ENCODE results near the gene JUND.
A peak's percentile ranks its signal among the peaks of the same experiment; 100 is the strongest.

JUND gene

GRCh38 chr19:18320865-18321733 is 39.7 kb upstream of the JUND start:
- peaks cover 53% of the 10 kb centered on the region for H3K79me2 ChIP-seq (ENCODE audit: insufficient read depth, low read length)
- H3F3A ChIP-seq (ENCODE audit: low read depth) = peaks cover 15% of the 10 kb centered on the region
- peak overlapping the region; percentile 89 for H3K4me3 ChIP-seq (ENCODE audit: low read length, poor library complexity, severe bottlenecking)
- H4K20me1 ChIP-seq (ENCODE audit: insufficient read depth, low read length, poor library complexity, severe bottlenecking) = peaks cover 3% of the 10 kb centered on the region
- peak overlapping the region; percentile 99 for H3K4me2 ChIP-seq (ENCODE audit: low read depth, low read length, poor library complexity, severe bottlenecking)
- H2AFZ ChIP-seq (ENCODE audit: low read length) = no peak overlapping the region
- peak overlapping the region; percentile 100 for H3K9ac ChIP-seq (ENCODE audit: low read depth, low read length, poor library complexity, severe bottlenecking)
- no peaks in the 10 kb centered on the region for H3K9me3 ChIP-seq (ENCODE audit: insufficient read depth, low read depth, low read length)
- no peaks in the 10 kb centered on the region for H3K36me3 ChIP-seq (ENCODE audit: insufficient read depth, low read length)
- TF ChIP-seq CTCF (conservative IDR thresholded peaks at IDR 0.05; ENCODE audit: low read length) (no peak), EZH2phosphoT487 (IDR thresholded peaks at IDR 0.05; ENCODE audit: borderline replicate concordance) (no peak)
- no peaks in the 10 kb centered on the region for H3K27me3 ChIP-seq (ENCODE audit: insufficient read depth, low read length, poor library complexity, severe bottlenecking)
- H3K4me1 ChIP-seq (ENCODE audit: insufficient read depth, low read length, poor library complexity, severe bottlenecking) = peaks cover 66% of the 10 kb centered on the region
- no peaks in the 10 kb centered on the region for H3K9me2 ChIP-seq (replicated peaks; ENCODE audit: low read depth, low read length)

GRCh38 chr19:18319591-18320135 is 38.2 kb upstream of the JUND start:
- no peaks in the 10 kb centered on the region for H3K9me2 ChIP-seq (replicated peaks; ENCODE audit: low read depth, low read length)
- H2AFZ ChIP-seq (ENCODE audit: low read length) = no peak overlapping the region
- H3K4me2 ChIP-seq (ENCODE audit: low read depth, low read length, poor library complexity, severe bottlenecking) = peak overlapping the region; percentile 99
- TF ChIP-seq EZH2phosphoT487 (IDR thresholded peaks at IDR 0.05; ENCODE audit: borderline replicate concordance) = no peak
- no peak for TF ChIP-seq CTCF (conservative IDR thresholded peaks at IDR 0.05; ENCODE audit: low read length)
- H3K36me3 ChIP-seq (ENCODE audit: insufficient read depth, low read length) = no peaks in the 10 kb centered on the region
- peak overlapping the region; percentile 100 for H3K9ac ChIP-seq (ENCODE audit: low read depth, low read length, poor library complexity, severe bottlenecking)
- no peaks in the 10 kb centered on the region for H3K27me3 ChIP-seq (ENCODE audit: insufficient read depth, low read length, poor library complexity, severe bottlenecking)
- peaks cover 3% of the 10 kb centered on the region for H4K20me1 ChIP-seq (ENCODE audit: insufficient read depth, low read length, poor library complexity, severe bottlenecking)
- peaks cover 18% of the 10 kb centered on the region for H3F3A ChIP-seq (ENCODE audit: low read depth)
- peaks cover 56% of the 10 kb centered on the region for H3K79me2 ChIP-seq (ENCODE audit: insufficient read depth, low read length)
- H3K4me3 ChIP-seq (ENCODE audit: low read length, poor library complexity, severe bottlenecking) = peak overlapping the region; percentile 30
- H3K9me3 ChIP-seq (ENCODE audit: insufficient read depth, low read depth, low read length) = no peaks in the 10 kb centered on the region
- H3K4me1 ChIP-seq (ENCODE audit: insufficient read depth, low read length, poor library complexity, severe bottlenecking) = peaks cover 76% of the 10 kb centered on the region

DNA sequence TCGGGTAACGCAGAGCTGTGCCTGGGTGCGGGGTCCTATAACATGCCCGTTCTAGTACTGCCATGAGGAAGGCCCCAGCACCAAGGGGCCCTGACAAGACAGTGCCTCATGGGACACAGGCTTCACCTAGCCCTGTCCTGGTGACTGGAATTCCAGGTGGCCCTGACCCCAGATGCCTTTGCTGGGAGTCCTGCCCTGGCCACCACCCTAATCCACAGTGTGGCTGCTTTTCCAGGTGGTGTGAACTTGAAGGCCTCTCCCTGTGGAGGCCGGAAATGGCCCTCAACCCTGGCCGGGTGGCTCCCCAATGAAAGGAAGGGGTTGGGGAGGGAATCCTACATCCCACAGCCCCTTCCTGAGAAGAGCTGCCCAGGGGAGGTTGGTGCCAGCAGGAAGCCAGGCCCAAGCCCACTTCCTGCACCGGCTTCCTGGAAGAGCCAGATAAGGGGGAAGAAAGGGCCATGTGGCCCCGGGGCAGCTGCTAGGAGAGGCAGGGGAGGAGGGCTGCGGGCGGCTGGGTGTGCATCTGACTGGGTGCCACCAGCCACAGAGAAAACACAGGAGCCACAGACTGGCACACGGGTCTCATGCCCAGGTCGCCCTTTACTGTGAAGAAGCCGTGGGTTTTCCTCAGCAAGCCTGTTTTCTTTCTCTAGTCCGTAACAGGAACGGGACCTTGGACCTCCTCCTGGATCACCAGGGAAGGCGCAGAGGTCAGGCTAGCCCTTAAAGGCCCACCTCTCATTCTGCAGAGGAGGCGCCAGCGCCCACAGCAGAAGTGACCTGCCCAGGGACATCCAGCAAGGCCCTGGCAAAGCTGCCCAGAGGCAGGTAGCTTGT is 36.8 kb upstream of the JUND start:
- peaks cover 3% of the 10 kb centered on the region for H4K20me1 ChIP-seq (ENCODE audit: insufficient read depth, low read length, poor library complexity, severe bottlenecking)
- no peak overlapping the region for H2AFZ ChIP-seq (ENCODE audit: low read length)
- peaks cover 13% of the 10 kb centered on the region; the same call in 1 of the 2 replicates for H3F3A ChIP-seq (ENCODE audit: low read depth)
- H3K4me3 ChIP-seq (ENCODE audit: low read length, poor library complexity, severe bottlenecking) = peak overlapping the region; percentile 67
- peak overlapping the region; percentile 100 for H3K9ac ChIP-seq (ENCODE audit: low read depth, low read length, poor library complexity, severe bottlenecking)
- peaks cover 65% of the 10 kb centered on the region for H3K79me2 ChIP-seq (ENCODE audit: insufficient read depth, low read length)
- TF ChIP-seq CTCF (conservative IDR thresholded peaks at IDR 0.05; ENCODE audit: low read length) (no peak), EZH2phosphoT487 (IDR thresholded peaks at IDR 0.05; ENCODE audit: borderline replicate concordance) (no peak)
- peaks cover 66% of the 10 kb centered on the region for H3K4me1 ChIP-seq (ENCODE audit: insufficient read depth, low read length, poor library complexity, severe bottlenecking)
- H3K27me3 ChIP-seq (ENCODE audit: insufficient read depth, low read length, poor library complexity, severe bottlenecking) = no peaks in the 10 kb centered on the region
- peak overlapping the region; percentile 99 for H3K4me2 ChIP-seq (ENCODE audit: low read depth, low read length, poor library complexity, severe bottlenecking)
- H3K9me2 ChIP-seq (replicated peaks; ENCODE audit: low read depth, low read length) = no peaks in the 10 kb centered on the region
- 0 out of 2 replicates have a peak, but pooled peaks cover 4% of the 10 kb centered on the region for H3K36me3 ChIP-seq (ENCODE audit: insufficient read depth, low read length)
- H3K9me3 ChIP-seq (ENCODE audit: insufficient read depth, low read depth, low read length) = no peaks in the 10 kb centered on the region

Data from Loucy (cell line).